ENCODE results near the gene ZNF302.

ZNF302 gene

GRCh38 chr19:34733266-34733745 lies 55.8 kb downstream of the ZNF302 start:
- no peak for DNase-seq (ENCODE audit: low read depth, low spot score)
- CTCF ChIA-PET = interaction anchor here (0.7 kb wide), 1 partner anchor 94 kb away, joined by 5 read pairs; no protein-coding TSS in a partner anchor

GRCh38 chr19:34733746-34734536 lies 56.5 kb downstream of the ZNF302 start, which contains the start of gene ZNF181:
Gene ZNF181 (plus strand): TSS chr19:34734243. CDS start chr19:34735038, 795 bp downstream.
- DNase-seq (ENCODE audit: low read depth, low spot score) = peak; percentile 26
- POLR2A ChIA-PET = interaction anchor here (0.5 to 1.0 kb wide), 4 partner anchors 50 to 562 kb away, joined by 3 to 13 read pairs (median 4); partner anchors contain the start of genes SCGB2B2, ZNF30 and ZNF302
- no peak for TF ChIP-seq CTCF (IDR thresholded peaks at IDR 0.05; ENCODE audit: insufficient read depth, low read length, missing control alignments)
- CTCF ChIA-PET = interaction anchor here (0.7 kb wide), 1 partner anchor 94 kb away, joined by 5 read pairs; no protein-coding TSS in a partner anchor
- H3K4me3 ChIP-seq (ENCODE audit: low read depth, low read length) = peak within 1 kb of the TSS; percentile 79

More at GRCh38 chr19:34733266-34733745, 55.8 kb downstream of the ZNF302 start:
- POLR2A ChIA-PET = interaction anchor here (0.5 to 1.0 kb wide), 4 partner anchors 49 to 562 kb away, joined by 3 to 13 read pairs (median 4); partner anchors contain the start of genes SCGB2B2, ZNF30 and ZNF302
- H3K4me3 ChIP-seq (ENCODE audit: low read depth, low read length) = peak overlapping the region; percentile 79
- no peak for TF ChIP-seq CTCF (IDR thresholded peaks at IDR 0.05; ENCODE audit: insufficient read depth, low read length, missing control alignments)

GRCh38 chr19:34734537-34735103 lies 57.1 kb downstream of the ZNF302 start:
- ChIA-PET CTCF (no interaction called here), POLR2A (no interaction called here)
- no peak for TF ChIP-seq CTCF (IDR thresholded peaks at IDR 0.05; ENCODE audit: insufficient read depth, low read length, missing control alignments)
- DNase-seq (ENCODE audit: low read depth, low spot score) = peak; percentile 36
- peak overlapping the region; percentile 79 for H3K4me3 ChIP-seq (ENCODE audit: low read depth, low read length)

Measured in AG04449 (cell line).